SU-DHL-6 (cell line): Measurements from ENCODE around the gene NTPCR.
"Not testable (repeated sequence)": the region's sequence is repeated elsewhere in the genome, so short reads cannot be mapped to it uniquely, and the experiment has no call there.

Experiments
- H2AFZ ChIP-seq: fragments of 200-600 bp; sonication (generic); 2 replicates; pipeline ENCODE4 v1.6.1; 2014; ENCODE audit warnings: low read depth, mild to moderate bottlenecking, moderate library complexity, mixed read lengths, antibody characterized with exemption, low read length; ENCODE audit not compliant: severe bottlenecking
- H3F3A ChIP-seq: fragments of 200-600 bp; shearing (Covaris generic); 2 replicates; pipeline ENCODE4 v1.6.0; 2016; ENCODE audit warnings: antibody characterized with exemption, mild to moderate bottlenecking; ENCODE audit not compliant: insufficient read depth
- H3K27ac ChIP-seq: fragments of 200-600 bp; sonication (generic); 2 replicates; pipeline ENCODE4 v1.5.1; 2016; ENCODE audit warnings: low read depth, mild to moderate bottlenecking, low read length, moderate library complexity, mixed read lengths
- H3K27me3 ChIP-seq: fragments of 200-600 bp; sonication (generic), shearing (Covaris generic); 2 replicates; pipeline ENCODE4 v1.6.0; 2014; ENCODE audit warnings: mild to moderate bottlenecking, low read length
- H3K36me3 ChIP-seq: fragments of 200-600 bp; sonication (generic); 2 replicates; pipeline ENCODE4 v1.6.1; 2014; ENCODE audit warnings: mild to moderate bottlenecking, low read length, mixed read lengths
- H3K4me2 ChIP-seq: fragments of 300-600, 200-600 bp; shearing (Covaris generic), sonication (generic); 2 replicates; pipeline ENCODE4 v1.6.0; 2014; ENCODE audit warnings: low read length, low read depth, mild to moderate bottlenecking; ENCODE audit not compliant: poor library complexity, severe bottlenecking
- H3K4me3 ChIP-seq: fragments of 200-600 bp; sonication (generic); 2 replicates; pipeline ENCODE4 v1.5.1; 2014; ENCODE audit warnings: antibody characterized with exemption, low read length, mild to moderate bottlenecking, mixed read lengths; ENCODE audit not compliant: insufficient read depth, poor library complexity, severe bottlenecking
- H3K79me2 ChIP-seq: fragments of 200-600 bp; sonication (generic); 2 replicates; pipeline ENCODE4 v1.6.1; 2014; ENCODE audit warnings: mild to moderate bottlenecking, low read length, moderate library complexity; ENCODE audit not compliant: insufficient read depth
- H3K9ac ChIP-seq: fragments of 200-600 bp; sonication (generic); 2 replicates; pipeline ENCODE4 v1.7.0; 2014; ENCODE audit warnings: mild to moderate bottlenecking, low read length
- H3K9me2 ChIP-seq: fragments of 200-600 bp; sonication (generic); replicated peaks from 2 replicates; pipeline ENCODE4 v1.6.1; 2014; ENCODE audit warnings: low read length; ENCODE audit not compliant: insufficient read depth
- H3K9me3 ChIP-seq: fragments of 200-600 bp; sonication (generic); 2 replicates; pipeline ENCODE4 v1.6.1; 2014; ENCODE audit warnings: low read length, mixed read lengths; ENCODE audit not compliant: insufficient read depth
- H4K20me1 ChIP-seq: fragments of 200-600 bp; sonication (generic); 2 replicates; pipeline ENCODE4 v1.6.1; 2014; ENCODE audit warnings: low read depth, mild to moderate bottlenecking, antibody characterized with exemption, low read length, moderate library complexity, mixed read lengths
- CTCF ChIP-seq: fragments of 200-600 bp; sonication (generic); IDR thresholded peaks from one replicate; pipeline ENCODE4 v1.5.1; 2017; ENCODE audit warnings: antibody characterized with exemption, mild to moderate bottlenecking, low read length, moderate library complexity; ENCODE audit not compliant: insufficient read depth, poor library complexity, severe bottlenecking
- EZH2phosphoT487 ChIP-seq: fragments of 200-600 bp; sonication (generic), shearing (Covaris generic); conservative IDR thresholded peaks from 2 replicates; pipeline ENCODE4 v1.6.1; 2018; ENCODE audit warnings: mild to moderate bottlenecking, antibody characterized with exemption, low read length, moderate library complexity, mixed read lengths

Gene NTPCR

GRCh38 chr1:232909752-232910151, 40.7 kb upstream of the NTPCR start:
- Histone ChIP-seq H3K9ac (no peak overlapping the region), H3K4me2 (no peak overlapping the region), H3K79me2 (no peaks in the 10 kb centered on the region), H2AFZ (no peak overlapping the region), H3K27ac (no peak overlapping the region), H3K4me3 (no peak overlapping the region), H3F3A (no peaks in the 10 kb centered on the region), H3K27me3 (no peaks in the 10 kb centered on the region), H3K36me3 (no peaks in the 10 kb centered on the region), H4K20me1 (no peaks in the 10 kb centered on the region), H3K9me2 (peaks cover 3% of the 10 kb centered on the region; the same call in 1 of the 2 replicates), H3K9me3 (no peaks in the 10 kb centered on the region)
- no peak for TF ChIP-seq CTCF
- no peak for TF ChIP-seq EZH2phosphoT487

- Histone ChIP-seq H3K4me2 (no peak overlapping the region), H3K36me3 (no peaks in the 10 kb centered on the region), H3K9me2 (peaks cover 3% of the 10 kb centered on the region; the same call in 1 of the 2 replicates), H3K27ac (no peak overlapping the region), H3K4me3 (no peak overlapping the region), H3K27me3 (no peaks in the 10 kb centered on the region), H2AFZ (no peak overlapping the region), H3K9me3 (no peaks in the 10 kb centered on the region), H3K79me2 (no peaks in the 10 kb centered on the region), H3F3A (no peaks in the 10 kb centered on the region), H4K20me1 (no peaks in the 10 kb centered on the region), H3K9ac (no peak overlapping the region)
- TF ChIP-seq CTCF (no peak), EZH2phosphoT487 (no peak)
Observed at GRCh38 chr1:232911027-232911599, 39.3 kb upstream of the NTPCR start.

GRCh38 chr1:232912845-232913580, 37.4 kb upstream of the NTPCR start:
- TF ChIP-seq EZH2phosphoT487 (no peak), CTCF (no peak)
- no peak overlapping the region for H2AFZ ChIP-seq
- H3K4me2 ChIP-seq = no peak overlapping the region
- H3K27me3 ChIP-seq = no peaks in the 10 kb centered on the region
- H3K9ac ChIP-seq = no peak overlapping the region
- H3K9me2 ChIP-seq = peaks cover 3% of the 10 kb centered on the region; the same call in 1 of the 2 replicates
- H4K20me1 ChIP-seq = no peaks in the 10 kb centered on the region
- no peaks in the 10 kb centered on the region for H3K9me3 ChIP-seq
- no peaks in the 10 kb centered on the region for H3K36me3 ChIP-seq
- H3K27ac ChIP-seq = no peak overlapping the region
- no peaks in the 10 kb centered on the region for H3K79me2 ChIP-seq
- no peaks in the 10 kb centered on the region for H3F3A ChIP-seq
- H3K4me3 ChIP-seq = no peak overlapping the region

GRCh38 chr1:232914271-232914670, 36.1 kb upstream of the NTPCR start:
- H3K9me2 ChIP-seq, H4K20me1 ChIP-seq, H3K27ac ChIP-seq, H3K36me3 ChIP-seq, H3K9me3 ChIP-seq, H3K9ac ChIP-seq, H2AFZ ChIP-seq, H3F3A ChIP-seq, H3K79me2 ChIP-seq, H3K4me3 ChIP-seq, H3K4me2 ChIP-seq, H3K27me3 ChIP-seq: not testable (repeated sequence)
